Tibial nerve (tissue), 4 donors: Measurements from ENCODE around the gene ELAC2. TPM values are rescaled to one million over a fixed set of nuclear protein-coding genes. Genes with fewer than 3 reads are reported as not detected.

ENCODE experiments used
- DNase-seq, 2 donors: peaks; one replicate each; pipeline ENCODE4 v3.0.0-alpha.2; 2019; ENCODE audit warnings: low spot score in 2 of 2
- H3K27ac ChIP-seq, 4 donors: fragments of 200-600 bp; sonication (generic) in 3 of 4; one replicate each; pipeline ENCODE4 v1.5.1; 2017 to 2019; ENCODE audit warnings: mild to moderate bottlenecking in 1 of 4
- H3K27me3 ChIP-seq, 2 donors: fragments of 200-600 bp; sonication (generic) in 1 of 2; one replicate each; pipeline versions ENCODE4 v1.5.1 to v1.6.0; 2017 to 2019
- H3K36me3 ChIP-seq, 3 donors: fragments of 200-600 bp; sonication (generic); one replicate each; pipeline ENCODE4 v1.5.1; 2018 to 2019
- H3K4me1 ChIP-seq, 4 donors: fragments of 200-600 bp; sonication (generic) in 3 of 4; one replicate each; pipeline ENCODE4 v1.5.1; 2017 to 2019
- H3K4me3 ChIP-seq, 4 donors: fragments of 200-600 bp; sonication (generic) in 3 of 4; one replicate each; pipeline ENCODE4 v1.5.1; 2017 to 2019; ENCODE audit warnings: mild to moderate bottlenecking in 1 of 4, moderate library complexity in 1 of 4
- H3K9me3 ChIP-seq, 4 donors: fragments of 200-600 bp; sonication (generic) in 3 of 4; one replicate each; pipeline ENCODE4 v1.5.1; 2017 to 2019
- CTCF ChIP-seq, 5 experiments: fragments of 200-600 bp in 3 of 5; fragments of 450-650 bp in 2 of 5; sonication (generic) in 3 of 5; IDR thresholded peaks; one replicate each; pipeline ENCODE4 v1.5.1; 2016 to 2019; ENCODE audit warnings: antibody characterized with exemption in 5 of 5, mild to moderate bottlenecking in 3 of 5, moderate library complexity in 2 of 5
- EP300 ChIP-seq, 2 donors: sonication (generic); formaldehyde crosslinking; IDR thresholded peaks; one replicate each; pipeline ENCODE4 v1.6.1; 2017; ENCODE audit warnings: antibody characterized with exemption in 2 of 2, mild to moderate bottlenecking in 1 of 2
- POLR2A ChIP-seq, 2 donors: fragments of 450-650 bp; IDR thresholded peaks; one replicate each; pipeline ENCODE4 v1.6.1; 2017; ENCODE audit warnings: antibody characterized with exemption in 2 of 2, mild to moderate bottlenecking in 2 of 2, moderate library complexity in 2 of 2
- WGBS, 2 donors: methylation state at CpG; one replicate each; pipeline ENCODE4 v1.1.5; 2018; 5-methylcytosine and 5-hydroxymethylcytosine counted together
- total RNA-seq, 4 donors: library from RNA; depleted of rRNA; stranded (reverse); fragments of >200 nt; gene quantifications; one replicate each; pipeline ENCODE4 v1.1.0, GENCODE V29; 2016

Gene ELAC2
- total RNA-seq, 4 donors from 2014 or later: 48.5 to 86.7 (median 67.4) TPM

GRCh38 chr17:12958786-12959185 is 59.0 kb downstream of the ELAC2 start:
- no peaks in the 10 kb centered on the region for H3K4me1 ChIP-seq
- no peak overlapping the region for H3K27ac ChIP-seq
- TF ChIP-seq CTCF (IDR thresholded peaks at IDR 0.05) (no peak), POLR2A (IDR thresholded peaks at IDR 0.05) (no peak), EP300 (IDR thresholded peaks at IDR 0.05) (no peak)
- no peak for DNase-seq
- H3K9me3 ChIP-seq: peaks cover 0 to 34% (median 0%) of the 10 kb centered on the region in 4 donors
- H3K4me3 ChIP-seq: no peak overlapping the region
- WGBS, 2 donors: 93 to 98% methylated on average over 12 of the region's 12 CpGs
- H3K36me3 ChIP-seq: peaks cover 0 to 28% (median 0%) of the 10 kb centered on the region in 3 donors
- no peaks in the 10 kb centered on the region for H3K27me3 ChIP-seq

DNA sequence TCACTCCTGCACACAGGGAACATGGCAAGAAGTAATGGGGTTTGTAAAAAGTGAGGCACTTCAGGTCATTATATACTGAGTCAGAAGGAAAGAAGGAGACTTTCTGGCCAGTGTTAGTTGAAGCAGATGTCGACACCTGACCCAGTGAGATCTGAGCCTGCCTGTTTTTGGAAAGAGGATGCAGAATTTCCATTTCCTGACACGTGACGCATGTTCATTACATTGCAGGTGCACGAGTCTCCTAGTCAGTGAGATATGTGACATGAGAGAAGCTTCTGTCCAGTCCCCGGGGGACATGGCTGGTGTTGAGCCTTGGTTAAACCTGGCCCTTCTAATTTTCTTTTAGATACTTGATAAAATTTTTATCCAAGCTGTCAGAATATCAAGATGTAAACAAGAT is 62.3 kb downstream of the ELAC2 start:
- Histone ChIP-seq H3K9me3 (peaks cover 0 to 34% (median 0%) of the 10 kb centered on the region in 4 donors), H3K36me3 (peaks cover 0 to 28% (median 0%) of the 10 kb centered on the region in 3 donors), H3K4me3 (no peak overlapping the region), H3K4me1 (no peaks in the 10 kb centered on the region), H3K27me3 (no peaks in the 10 kb centered on the region), H3K27ac (no peak overlapping the region)
- TF ChIP-seq EP300 (IDR thresholded peaks at IDR 0.05) (no peak), CTCF (IDR thresholded peaks at IDR 0.05) (no peak), POLR2A (IDR thresholded peaks at IDR 0.05) (no peak)
- no peak for DNase-seq
- WGBS, 2 donors: 84 to 88% methylated on average over 5 of the region's 5 CpGs

DNA sequence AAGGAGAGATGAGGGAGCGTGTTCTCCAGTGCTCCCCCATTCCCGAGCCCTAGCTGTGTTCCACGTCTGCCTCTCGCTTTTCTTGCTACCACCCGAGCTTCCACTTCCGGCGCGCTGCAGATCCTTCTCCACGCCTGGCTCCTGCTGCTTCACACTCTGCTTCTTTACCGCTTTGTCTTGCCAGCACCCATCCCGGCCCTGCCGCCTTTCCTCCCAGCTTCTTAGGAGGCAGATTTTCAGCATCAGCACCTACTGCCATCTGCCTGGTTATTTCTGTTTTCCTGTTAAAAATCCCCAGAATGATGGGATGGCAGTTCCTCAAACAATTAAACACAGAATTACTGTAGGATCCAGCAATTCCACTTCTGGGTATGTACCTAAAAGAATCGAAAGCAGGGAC is 64.7 kb downstream of the ELAC2 start:
- peaks cover 0 to 29% (median 0%) of the 10 kb centered on the region in 4 donors for H3K9me3 ChIP-seq
- no peaks in the 10 kb centered on the region for H3K4me1 ChIP-seq
- no peak overlapping the region for H3K27ac ChIP-seq
- WGBS, 2 donors: 94 to 96% methylated on average over 13 of the region's 13 CpGs
- peaks cover 0 to 28% (median 0%) of the 10 kb centered on the region in 3 donors for H3K36me3 ChIP-seq
- no peak for DNase-seq
- no peak overlapping the region for H3K4me3 ChIP-seq
- no peaks in the 10 kb centered on the region for H3K27me3 ChIP-seq
- no peak for TF ChIP-seq CTCF (IDR thresholded peaks at IDR 0.05)
- TF ChIP-seq EP300 (IDR thresholded peaks at IDR 0.05): no peak
- TF ChIP-seq POLR2A (IDR thresholded peaks at IDR 0.05): no peak

DNA sequence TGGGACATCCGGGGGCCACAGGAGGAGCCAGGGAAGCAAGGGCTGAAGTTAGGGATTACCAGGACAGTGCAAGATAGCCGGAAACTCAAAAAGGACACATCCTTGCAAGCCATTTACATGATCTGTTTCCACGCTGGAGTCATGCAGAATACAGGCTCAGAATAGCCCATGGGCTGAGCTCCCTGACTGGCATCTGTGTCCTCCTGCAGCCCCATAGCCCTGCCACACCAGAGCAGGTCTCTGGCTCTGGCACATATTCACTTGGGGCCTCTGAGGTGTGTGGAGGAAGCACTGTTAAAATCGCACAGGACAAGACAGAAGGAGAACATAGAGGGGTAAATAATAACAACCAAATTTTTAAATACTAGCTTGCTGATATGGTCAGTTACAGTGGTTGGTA is 65.8 kb downstream of the ELAC2 start:
- no peak for DNase-seq
- H3K27me3 ChIP-seq: no peaks in the 10 kb centered on the region
- no peak for TF ChIP-seq POLR2A (IDR thresholded peaks at IDR 0.05)
- no peak for TF ChIP-seq CTCF (IDR thresholded peaks at IDR 0.05)
- no peak for TF ChIP-seq EP300 (IDR thresholded peaks at IDR 0.05)
- H3K4me3 ChIP-seq: no peak overlapping the region
- H3K27ac ChIP-seq: no peak overlapping the region
- no peaks in the 10 kb centered on the region for H3K4me1 ChIP-seq
- peaks cover 0 to 18% (median 0%) of the 10 kb centered on the region in 3 donors for H3K36me3 ChIP-seq
- WGBS, 2 donors: 84 to 86% methylated on average over 4 of the region's 4 CpGs
- peaks cover 0 to 18% (median 0%) of the 10 kb centered on the region in 4 donors for H3K9me3 ChIP-seq

- no peaks in the 10 kb centered on the region for H3K4me1 ChIP-seq
- 77 to 92% methylated on average over 4 of the region's 4 CpGs for WGBS, 2 donors
Measured at GRCh38 chr17:12947047-12947446, 70.8 kb downstream of the ELAC2 start.

More at GRCh38 chr17:12947047-12947446, 70.8 kb downstream of the ELAC2 start:
- no peak for DNase-seq
- no peak for TF ChIP-seq CTCF (IDR thresholded peaks at IDR 0.05)
- TF ChIP-seq EP300 (IDR thresholded peaks at IDR 0.05): no peak
- no peak for TF ChIP-seq POLR2A (IDR thresholded peaks at IDR 0.05)
- Histone ChIP-seq H3K9me3 (no peaks in the 10 kb centered on the region), H3K27me3 (no peaks in the 10 kb centered on the region), H3K27ac (no peak overlapping the region), H3K4me3 (no peak overlapping the region), H3K36me3 (no peaks in the 10 kb centered on the region)

Other genes starting within 250 kb of the ELAC2 start
- 1 to 10 TPM; 1.6 to 4.6 (median 2.7) TPM for gene ARHGAP44, start 228.5 kb downstream of the ELAC2 start, total RNA-seq